Measurements from ENCODE around the gene NBDY.

Gene NBDY

GRCh38 chrX:56782791-56783449 is 53.9 kb downstream of the NBDY start:
- TF ChIP-seq CTCF (conservative IDR thresholded peaks at IDR 0.05): no peak
- no peak overlapping the region for H3K27ac ChIP-seq

- no peak for TF ChIP-seq CTCF (conservative IDR thresholded peaks at IDR 0.05)
- H3K27ac ChIP-seq: no peak overlapping the region
Measured at GRCh38 chrX:56783450-56783831, 54.4 kb downstream of the NBDY start.

- H3K27ac ChIP-seq: no peak overlapping the region
- TF ChIP-seq CTCF (conservative IDR thresholded peaks at IDR 0.05): no peak
Measured at GRCh38 chrX:56783996-56784620, 55.1 kb downstream of the NBDY start.

- no peak overlapping the region for H3K27ac ChIP-seq
- no peak for TF ChIP-seq CTCF (conservative IDR thresholded peaks at IDR 0.05)
Measured at GRCh38 chrX:56784666-56785065, 55.6 kb downstream of the NBDY start.

- TF ChIP-seq CTCF (conservative IDR thresholded peaks at IDR 0.05): no peak
Measured at GRCh38 chrX:56785442-56785841, 56.4 kb downstream of the NBDY start.

GRCh38 chrX:56786889-56787733 is 58.1 kb downstream of the NBDY start:
- TF ChIP-seq CTCF (conservative IDR thresholded peaks at IDR 0.05): no peak
- no peak overlapping the region for H3K27ac ChIP-seq

More at GRCh38 chrX:56785442-56785841, 56.4 kb downstream of the NBDY start:
- no peak overlapping the region for H3K27ac ChIP-seq

GRCh38 chrX:56787734-56788152 is 58.7 kb downstream of the NBDY start:
- no peak for TF ChIP-seq CTCF (conservative IDR thresholded peaks at IDR 0.05)
- no peak overlapping the region for H3K27ac ChIP-seq
